Aorta (tissue), 5 donors: ENCODE measurements around the gene ZNF423. TPM values are rescaled to one million over a fixed set of nuclear protein-coding genes. Genes with fewer than 3 reads are reported as not detected.

Experiments
- ATAC-seq: fragments of 200-7000 bp; cut with Tn5 transposase; one replicate; pipeline ENCODE4 v1.9.1; 2022; ENCODE audit warnings: moderate library complexity; ENCODE audit not compliant: low FRiP score
- DNase-seq, 2 donors: peaks; one replicate each; pipeline ENCODE4 v3.0.0-alpha.2; 2020
- H3K27ac ChIP-seq, 2 donors: one replicate each; pipeline ENCODE4 v1.5.1; 2013; ENCODE audit warnings: low read length in 2 of 2, mild to moderate bottlenecking in 2 of 2, moderate library complexity in 2 of 2, control low read depth in 1 of 2, inconsistent platforms in 1 of 2, low read depth in 1 of 2
- H3K27me3 ChIP-seq, 2 donors: one replicate each; pipeline ENCODE4 v1.6.1; 2013; ENCODE audit warnings: control low read depth in 1 of 2, low read length in 1 of 2, mild to moderate bottlenecking in 1 of 2, moderate library complexity in 1 of 2; ENCODE audit not compliant: insufficient read depth in 2 of 2, control insufficient read depth in 1 of 2
- H3K36me3 ChIP-seq, 2 donors: one replicate each; pipeline ENCODE4 v1.6.1; 2013; ENCODE audit warnings: control low read depth in 1 of 2, low read length in 1 of 2, mild to moderate bottlenecking in 1 of 2; ENCODE audit not compliant: insufficient read depth in 2 of 2, control insufficient read depth in 1 of 2
- H3K4me1 ChIP-seq, 2 donors: one replicate each; pipeline ENCODE4 v1.6.1; 2013; ENCODE audit warnings: low read length in 2 of 2, control low read depth in 1 of 2, mild to moderate bottlenecking in 1 of 2, moderate library complexity in 1 of 2; ENCODE audit not compliant: insufficient read depth in 2 of 2, control insufficient read depth in 1 of 2
- H3K4me3 ChIP-seq, 2 donors: one replicate each; pipeline ENCODE4 v1.5.1; 2013; ENCODE audit warnings: low read length in 2 of 2, control low read depth in 1 of 2, mild to moderate bottlenecking in 1 of 2
- H3K9me3 ChIP-seq: one replicate; pipeline ENCODE4 v1.6.1; 2013; ENCODE audit warnings: mild to moderate bottlenecking, low read length; ENCODE audit not compliant: control insufficient read depth
- WGBS, 2 donors: extraction: QIAGEN DNeasy Blood & Tissue Kit; methylation state at CpG; one replicate each; pipeline ENCODE4 v1.1.7; 2013; 5-methylcytosine and 5-hydroxymethylcytosine counted together
- intact Hi-C, 2 donors: fragments of 100-400 bp; cut with DNase I; formaldehyde crosslinking; loops; one replicate each; pipeline versions ENCODE4 v1.14.2 to v1.15.0; 2022
- polyA plus RNA-seq, 2 donors: library from polyadenylated mRNA; stranded (reverse); fragments of 200-250 nt; gene quantifications; one replicate each; pipeline ENCODE4 v1.2.3, GENCODE V29; 2013
- total RNA-seq, 2 donors: library from RNA; stranded (reverse); fragmentation: NEBNext Ultra II Directional; extraction: Animal tissue kit (Norgen Biotek cat#: 25700); gene quantifications; one replicate each; pipeline ENCODE4 v1.2.1, GENCODE V29; 2021
- donor health status: healthy with polysubstance abuse.
- donor health status: Bipolar disorder and iron deficiency.
- donor health status: DM: no; HTN: no; CAD: no.
- donor health status: DM: no; HTN: no; CAD: no.
- donor health status: DM: yes; HTN: yes; CAD: no.

Gene ZNF423
- total and polyA plus RNA-seq, 4 donors: 3.1 to 43.1 (median 10.0) TPM

GRCh38 chr16:49528866-49529288, 327.0 kb downstream of the ZNF423 start:
- ATAC-seq (no peak), DNase-seq (peak in 1 of 2 donors; percentile 33)
- Histone ChIP-seq H3K36me3 (no peaks in the 10 kb centered on the region), H3K27me3 (no peaks in the 10 kb centered on the region), H3K4me3 (no peak overlapping the region), H3K4me1 (no peaks in the 10 kb centered on the region), H3K27ac (no peak overlapping the region), H3K9me3 (no peaks in the 10 kb centered on the region)
- 93 to 94% methylated on average over 13 of the region's 13 CpGs for WGBS, 2 donors
- intact Hi-C loops: no loop called here

DNA sequence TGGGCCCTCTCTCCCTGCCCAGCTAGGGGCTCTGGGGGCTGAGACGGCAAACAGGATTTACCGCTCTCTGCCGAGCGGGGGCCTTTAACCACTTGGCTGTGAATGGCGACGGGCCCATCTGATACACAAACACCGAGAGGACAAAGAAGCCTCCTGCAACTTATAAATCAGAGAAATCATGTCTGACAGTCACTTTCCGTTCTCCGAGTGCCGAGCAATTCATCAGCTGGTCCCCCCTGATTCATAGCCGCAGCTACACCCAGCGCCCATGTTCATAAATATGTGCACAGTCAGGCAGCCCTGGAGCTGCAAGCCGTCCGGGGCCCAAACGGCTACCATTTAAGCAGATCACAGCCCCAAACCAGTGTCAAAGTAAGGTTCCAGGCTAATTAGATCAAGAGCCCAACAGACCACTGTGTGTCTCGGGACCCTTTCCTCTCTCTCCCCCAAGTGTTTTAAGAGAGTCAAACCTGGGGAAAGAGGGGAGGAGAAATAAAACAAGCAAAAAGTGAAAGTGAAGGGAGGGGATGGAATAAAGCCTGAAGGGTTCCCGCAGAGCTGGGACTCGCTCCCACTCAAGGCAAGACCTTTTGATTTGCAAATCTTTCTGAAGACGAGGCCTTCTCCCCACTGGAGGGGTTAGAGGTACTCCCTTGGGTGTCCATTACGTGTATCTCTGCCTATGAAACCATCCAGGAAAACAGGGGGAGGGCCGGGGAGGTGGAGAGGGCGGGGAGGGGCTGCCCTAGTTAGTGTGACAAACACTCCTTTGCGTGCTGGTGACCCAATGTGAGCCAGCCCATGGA, 327.6 kb downstream of the ZNF423 start:
- ATAC-seq (no peak), DNase-seq (peak in 1 of 2 donors; percentile 47)
- H3K9me3 ChIP-seq: no peaks in the 10 kb centered on the region
- no peaks in the 10 kb centered on the region for H3K27me3 ChIP-seq
- H3K27ac ChIP-seq: no peak overlapping the region
- no peak overlapping the region for H3K4me3 ChIP-seq
- intact Hi-C loops: no loop called here
- H3K36me3 ChIP-seq: no peaks in the 10 kb centered on the region
- no peaks in the 10 kb centered on the region for H3K4me1 ChIP-seq
- 30 to 41% methylated on average over 23 of the region's 23 CpGs for WGBS, 2 donors

GRCh38 chr16:49527611-49528010, 328.3 kb downstream of the ZNF423 start:
- Histone ChIP-seq H3K4me1 (no peaks in the 10 kb centered on the region), H3K4me3 (no peak overlapping the region), H3K36me3 (no peaks in the 10 kb centered on the region), H3K27ac (no peak overlapping the region), H3K9me3 (no peaks in the 10 kb centered on the region), H3K27me3 (no peaks in the 10 kb centered on the region)
- ATAC-seq (no peak), DNase-seq (peak in 1 of 2 donors; percentile 48)
- 85 to 87% methylated on average over 7 of the region's 7 CpGs for WGBS, 2 donors
- intact Hi-C loops: no loop called here

DNA sequence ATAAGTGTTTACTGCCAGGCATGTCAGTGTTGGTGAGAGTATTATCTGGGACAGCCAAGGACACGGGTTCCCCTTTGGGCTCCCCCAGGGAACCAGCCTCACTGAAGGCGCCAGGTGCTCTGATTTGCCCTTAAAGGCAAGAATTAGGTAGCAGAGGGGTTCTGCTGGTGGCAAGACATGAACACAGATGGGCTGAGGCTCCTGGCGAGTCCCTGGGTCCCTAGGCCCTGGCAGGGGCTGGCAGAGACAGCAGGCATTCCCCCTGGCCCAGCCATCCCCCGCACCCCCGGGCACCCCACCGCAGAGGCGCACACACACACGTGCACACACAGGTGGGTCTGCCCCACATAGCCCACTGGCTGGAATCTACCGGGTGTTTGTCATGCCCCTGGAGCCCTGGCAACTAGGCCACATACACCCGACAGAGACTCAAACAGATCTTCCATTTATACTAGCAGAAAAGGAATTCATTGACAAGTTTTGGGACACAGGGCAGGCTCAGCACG, 329.0 kb downstream of the ZNF423 start:
- no peak overlapping the region for H3K4me3 ChIP-seq
- H3K27me3 ChIP-seq: no peaks in the 10 kb centered on the region
- DNase-seq: peak; percentile 25 to 67
- H3K27ac ChIP-seq: no peak overlapping the region
- H3K4me1 ChIP-seq: no peaks in the 10 kb centered on the region
- WGBS, 2 donors: 95 to 99% methylated on average over 11 of the region's 11 CpGs
- no peak for ATAC-seq
- no peaks in the 10 kb centered on the region for H3K9me3 ChIP-seq
- intact Hi-C loops: no loop called here
- H3K36me3 ChIP-seq: no peaks in the 10 kb centered on the region

DNA sequence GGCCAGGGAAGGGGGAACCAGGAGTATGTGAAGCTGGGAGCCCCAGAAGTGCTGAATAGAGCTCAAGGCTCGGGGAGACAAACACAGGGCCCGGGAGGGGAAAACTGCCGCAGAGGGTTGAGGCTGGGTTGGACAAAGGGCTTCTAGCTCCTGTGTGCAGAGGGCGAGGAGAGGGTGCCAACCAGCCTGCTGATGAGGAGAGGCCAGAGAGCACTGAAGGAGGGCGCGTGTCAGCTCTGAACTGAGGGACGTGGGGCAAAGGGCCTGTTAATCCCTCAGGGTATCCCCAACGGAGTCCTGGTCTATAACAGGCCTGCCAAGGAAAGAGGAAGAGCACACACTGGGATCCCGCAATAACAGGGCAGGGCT, 331.0 kb downstream of the ZNF423 start:
- Histone ChIP-seq H3K27ac (no peak overlapping the region), H3K36me3 (no peaks in the 10 kb centered on the region), H3K4me1 (no peaks in the 10 kb centered on the region), H3K9me3 (no peaks in the 10 kb centered on the region), H3K27me3 (no peaks in the 10 kb centered on the region), H3K4me3 (no peak overlapping the region)
- intact Hi-C loops: no loop called here
- DNase-seq (peak in 1 of 2 donors; percentile 26), ATAC-seq (no peak)
- WGBS, 2 donors: 79 to 90% methylated on average over 9 of the region's 9 CpGs

DNA sequence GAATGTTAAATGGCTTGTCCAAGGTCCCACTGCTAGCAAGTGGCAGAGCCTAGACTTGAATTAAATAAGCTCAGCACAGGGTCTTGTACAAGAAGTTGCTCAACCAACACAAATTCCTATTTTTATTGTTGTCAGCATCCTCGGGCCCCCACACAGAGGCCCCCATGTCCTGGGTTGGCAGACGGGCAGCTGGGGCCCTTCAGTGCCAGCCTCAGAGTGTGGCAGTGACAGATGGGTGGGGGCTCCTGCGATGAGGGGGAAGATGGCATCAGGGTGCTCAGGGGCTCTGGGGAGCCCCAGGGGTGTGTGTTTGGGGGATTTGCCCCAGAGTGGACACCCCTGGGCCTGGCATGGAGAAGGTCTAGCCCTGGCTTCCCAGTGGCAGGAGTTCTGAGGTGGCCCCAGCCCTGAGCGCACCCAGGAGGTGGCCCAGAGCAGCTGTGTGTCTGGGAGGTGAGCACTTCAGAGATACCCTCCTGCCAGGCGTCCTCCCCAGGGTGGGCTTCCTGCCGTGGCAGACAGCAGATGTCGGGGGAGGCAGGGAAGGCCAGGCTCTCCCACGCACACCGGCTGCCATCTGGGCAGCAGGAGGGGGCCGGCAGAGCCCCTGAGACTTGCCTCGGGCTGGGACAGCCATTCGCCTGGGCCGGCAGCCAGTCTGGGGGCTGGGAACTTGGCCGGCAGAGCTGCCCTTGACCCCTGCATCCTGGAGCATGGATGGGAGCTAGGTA, 331.5 kb downstream of the ZNF423 start:
- no peaks in the 10 kb centered on the region for H3K27me3 ChIP-seq
- H3K9me3 ChIP-seq: no peaks in the 10 kb centered on the region
- H3K4me3 ChIP-seq: no peak overlapping the region
- H3K36me3 ChIP-seq: no peaks in the 10 kb centered on the region
- no peaks in the 10 kb centered on the region for H3K4me1 ChIP-seq
- ATAC-seq (no peak), DNase-seq (peak in 1 of 2 donors; percentile 22)
- intact Hi-C loops: no loop called here
- H3K27ac ChIP-seq: no peak overlapping the region
- WGBS, 2 donors: 57 to 61% methylated on average over 13 to 14 of the region's 14 CpGs

DNA sequence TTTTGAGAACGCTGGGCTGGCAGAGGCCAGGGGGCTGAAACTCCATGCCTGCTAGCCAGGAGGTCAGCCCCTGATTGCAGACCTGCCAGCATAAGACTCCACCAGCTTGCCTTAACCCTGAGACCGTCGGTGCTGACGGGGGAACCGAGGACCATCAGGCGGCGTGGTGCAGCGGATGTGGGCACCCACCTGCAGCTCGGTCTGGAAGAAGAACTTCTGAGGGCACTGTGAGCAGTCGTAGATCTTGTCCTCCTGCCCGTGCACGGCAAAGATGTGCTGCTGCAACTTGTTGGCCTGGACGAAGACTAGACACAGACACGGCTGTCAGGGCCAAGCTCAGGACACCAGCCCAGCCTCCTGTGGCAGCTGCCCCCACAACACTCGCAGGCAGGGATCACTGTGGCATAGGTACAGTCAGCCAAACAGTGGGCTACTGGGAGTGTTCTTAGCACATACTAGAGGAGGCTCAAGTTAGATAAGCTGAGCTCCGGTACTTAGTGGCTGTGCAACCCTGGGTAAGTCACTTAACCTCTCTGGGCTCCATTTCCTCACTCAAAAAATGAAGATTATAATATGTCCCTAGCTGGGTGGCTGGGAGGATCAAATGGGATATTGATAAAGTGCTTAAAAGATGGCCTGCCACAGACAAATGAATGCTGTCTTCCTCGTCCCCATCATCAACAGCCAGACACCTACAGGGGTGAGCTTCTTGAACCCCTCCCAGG, 332.3 kb downstream of the ZNF423 start:
- Histone ChIP-seq H3K36me3 (no peaks in the 10 kb centered on the region), H3K9me3 (no peaks in the 10 kb centered on the region), H3K27ac (no peak overlapping the region), H3K27me3 (no peaks in the 10 kb centered on the region), H3K4me3 (no peak overlapping the region), H3K4me1 (no peaks in the 10 kb centered on the region)
- DNase-seq (peak in 1 of 2 donors; percentile 24), ATAC-seq (no peak)
- WGBS, 2 donors: 89 to 94% methylated on average over 17 of the region's 17 CpGs
- intact Hi-C loops: no loop called here

GRCh38 chr16:49521734-49522325, 334.1 kb downstream of the ZNF423 start:
- Histone ChIP-seq H3K4me1 (no peaks in the 10 kb centered on the region), H3K36me3 (no peaks in the 10 kb centered on the region), H3K27me3 (no peaks in the 10 kb centered on the region), H3K4me3 (no peak overlapping the region), H3K27ac (no peak overlapping the region), H3K9me3 (no peaks in the 10 kb centered on the region)
- WGBS, 2 donors: 96 to 97% methylated on average over 7 of the region's 7 CpGs
- intact Hi-C loops: no loop called here
- ATAC-seq (no peak), DNase-seq (peak in 1 of 2 donors; percentile 41)
